ENCODE results near the gene MAD2L2.
A peak's percentile ranks its signal among the peaks of the same experiment; 100 is the strongest.

Gene MAD2L2

GRCh38 chr1:11703357-11704193, 22.6 kb upstream of the MAD2L2 start:
- Histone ChIP-seq H3K9ac (ENCODE audit: low read depth, low read length) (no peak overlapping the region), H3K27me3 (ENCODE audit: insufficient read depth, low read length) (no peaks in the 10 kb centered on the region), H3K9me3 (ENCODE audit: insufficient read depth, low read depth, low read length) (no peaks in the 10 kb centered on the region), H3K4me3 (ENCODE audit: low read length) (no peak overlapping the region), H3K4me1 (ENCODE audit: insufficient read depth, low read length) (peaks cover 33% of the 10 kb centered on the region), H3K27ac (ENCODE audit: low read length) (no peak overlapping the region), H3K36me3 (ENCODE audit: insufficient read depth, low read depth, low read length) (0 out of 2 replicates have a peak, but pooled peaks cover 4% of the 10 kb centered on the region)

DNA sequence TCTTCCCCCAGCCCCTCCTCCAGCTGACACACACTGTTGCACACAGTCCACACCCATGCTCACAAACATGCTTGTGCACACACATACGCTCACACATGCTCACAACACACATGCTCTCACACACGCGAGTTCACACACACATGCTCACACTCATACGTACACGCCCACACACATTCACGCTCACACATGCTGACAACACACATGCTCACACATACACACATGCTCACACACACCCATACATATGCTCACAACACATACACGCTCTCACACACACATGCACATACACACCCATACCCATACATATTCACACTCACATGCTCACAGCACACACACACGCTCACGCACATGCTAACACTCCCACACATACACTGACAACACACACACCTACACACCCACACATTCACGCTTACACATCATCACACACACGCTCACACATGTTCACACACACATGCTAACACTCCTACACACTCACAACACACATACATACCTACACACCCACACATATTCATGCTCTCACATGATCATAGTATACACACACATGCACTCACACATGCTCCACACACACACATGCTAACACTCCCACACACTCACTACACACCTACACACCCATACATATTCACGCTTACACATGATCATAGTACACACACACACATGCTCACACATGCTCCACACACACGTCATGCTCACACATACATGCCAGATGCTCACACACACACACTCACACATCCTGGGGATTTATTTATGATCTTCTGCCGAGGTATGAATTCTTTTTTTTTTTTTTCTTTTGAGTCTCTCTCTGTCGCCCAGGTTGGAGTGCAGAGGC, 21.2 kb upstream of the MAD2L2 start:
- H3K36me3 ChIP-seq (ENCODE audit: insufficient read depth, low read depth, low read length) = 0 out of 2 replicates have a peak, but pooled peaks cover 4% of the 10 kb centered on the region

DNA sequence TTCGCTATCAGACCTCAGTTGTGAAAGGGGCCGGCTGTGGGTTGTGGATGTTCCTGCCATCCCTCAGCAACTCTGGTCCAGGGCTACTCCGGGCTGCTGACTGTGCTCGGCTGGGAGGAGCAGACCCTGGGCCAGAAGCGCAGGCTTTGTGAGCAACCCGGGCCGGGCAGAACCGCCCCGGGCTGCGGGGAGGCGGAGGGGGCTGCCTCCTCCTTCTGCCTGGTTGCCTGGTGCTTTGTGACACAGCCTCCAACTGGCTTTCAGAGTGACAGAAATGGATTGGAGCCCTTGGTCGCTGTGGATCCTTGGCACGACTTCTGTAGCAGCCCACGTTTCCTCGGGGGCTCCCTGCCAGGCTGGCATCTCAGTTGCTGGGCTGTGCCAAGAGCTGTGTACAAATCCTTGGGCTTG, 20.6 kb upstream of the MAD2L2 start:
- Histone ChIP-seq H3K4me1 (ENCODE audit: insufficient read depth, low read length) (peaks cover 26% of the 10 kb centered on the region), H3K27ac (ENCODE audit: low read length) (no peak overlapping the region), H3K9ac (ENCODE audit: low read depth, low read length) (no peak overlapping the region), H3K9me3 (ENCODE audit: insufficient read depth, low read depth, low read length) (no peaks in the 10 kb centered on the region), H3K36me3 (ENCODE audit: insufficient read depth, low read depth, low read length) (0 out of 2 replicates have a peak, but pooled peaks cover 4% of the 10 kb centered on the region), H3K4me3 (ENCODE audit: low read length) (no peak overlapping the region), H3K27me3 (ENCODE audit: insufficient read depth, low read length) (no peaks in the 10 kb centered on the region)

More for the DNA sequence above, 21.2 kb upstream of the MAD2L2 start:
- Histone ChIP-seq H3K27ac (ENCODE audit: low read length) (no peak overlapping the region), H3K9ac (ENCODE audit: low read depth, low read length) (no peak overlapping the region), H3K4me1 (ENCODE audit: insufficient read depth, low read length) (peaks cover 26% of the 10 kb centered on the region), H3K9me3 (ENCODE audit: insufficient read depth, low read depth, low read length) (no peaks in the 10 kb centered on the region), H3K27me3 (ENCODE audit: insufficient read depth, low read length) (no peaks in the 10 kb centered on the region), H3K4me3 (ENCODE audit: low read length) (no peak overlapping the region)

GRCh38 chr1:11700601-11701467, 19.9 kb upstream of the MAD2L2 start:
- H3K27ac ChIP-seq (ENCODE audit: low read length) = no peak overlapping the region
- 0 out of 2 replicates have a peak, but pooled peaks cover 4% of the 10 kb centered on the region for H3K36me3 ChIP-seq (ENCODE audit: insufficient read depth, low read depth, low read length)
- H3K4me3 ChIP-seq (ENCODE audit: low read length) = no peak overlapping the region
- H3K27me3 ChIP-seq (ENCODE audit: insufficient read depth, low read length) = no peaks in the 10 kb centered on the region
- H3K9ac ChIP-seq (ENCODE audit: low read depth, low read length) = no peak overlapping the region
- H3K9me3 ChIP-seq (ENCODE audit: insufficient read depth, low read depth, low read length) = no peaks in the 10 kb centered on the region
- H3K4me1 ChIP-seq (ENCODE audit: insufficient read depth, low read length) = peaks cover 25% of the 10 kb centered on the region

DNA sequence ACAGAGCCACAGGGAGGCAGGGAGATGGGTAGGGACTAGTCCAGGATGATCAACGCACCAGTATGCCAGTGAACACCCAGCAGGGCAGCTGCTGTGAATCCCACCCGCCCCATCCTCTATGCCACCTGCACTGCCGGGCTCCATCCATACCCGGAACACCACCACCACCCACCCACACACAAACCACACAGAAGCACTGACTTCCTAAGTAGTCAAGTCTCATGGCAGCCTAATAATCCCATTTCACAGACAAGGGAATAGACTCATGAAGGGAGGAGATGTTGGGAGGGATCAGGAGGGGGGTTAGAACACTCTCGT, 16.9 kb upstream of the MAD2L2 start:
- Histone ChIP-seq H3K4me1 (ENCODE audit: insufficient read depth, low read length) (peaks cover 17% of the 10 kb centered on the region; the same call in 1 of the 2 replicates), H3K4me3 (ENCODE audit: low read length) (no peak overlapping the region), H3K9me3 (ENCODE audit: insufficient read depth, low read depth, low read length) (no peaks in the 10 kb centered on the region), H3K9ac (ENCODE audit: low read depth, low read length) (no peak overlapping the region), H3K27me3 (ENCODE audit: insufficient read depth, low read length) (peaks cover 5% of the 10 kb centered on the region; the same call in 1 of the 2 replicates), H3K36me3 (ENCODE audit: insufficient read depth, low read depth, low read length) (0 out of 2 replicates have a peak, but pooled peaks cover 4% of the 10 kb centered on the region), H3K27ac (ENCODE audit: low read length) (no peak overlapping the region)

- H3K36me3 ChIP-seq (ENCODE audit: insufficient read depth, low read depth, low read length) = 0 out of 2 replicates have a peak, but pooled peaks cover 4% of the 10 kb centered on the region
- H3K4me1 ChIP-seq (ENCODE audit: insufficient read depth, low read length) = peaks cover 17% of the 10 kb centered on the region; the same call in 1 of the 2 replicates
- no peak overlapping the region for H3K4me3 ChIP-seq (ENCODE audit: low read length)
- no peak overlapping the region for H3K9ac ChIP-seq (ENCODE audit: low read depth, low read length)
- H3K27ac ChIP-seq (ENCODE audit: low read length) = no peak overlapping the region
- no peaks in the 10 kb centered on the region for H3K9me3 ChIP-seq (ENCODE audit: insufficient read depth, low read depth, low read length)
- peaks cover 10% of the 10 kb centered on the region; the same call in 1 of the 2 replicates for H3K27me3 ChIP-seq (ENCODE audit: insufficient read depth, low read length)
Observed at GRCh38 chr1:11697188-11697892, 16.4 kb upstream of the MAD2L2 start.

DNA sequence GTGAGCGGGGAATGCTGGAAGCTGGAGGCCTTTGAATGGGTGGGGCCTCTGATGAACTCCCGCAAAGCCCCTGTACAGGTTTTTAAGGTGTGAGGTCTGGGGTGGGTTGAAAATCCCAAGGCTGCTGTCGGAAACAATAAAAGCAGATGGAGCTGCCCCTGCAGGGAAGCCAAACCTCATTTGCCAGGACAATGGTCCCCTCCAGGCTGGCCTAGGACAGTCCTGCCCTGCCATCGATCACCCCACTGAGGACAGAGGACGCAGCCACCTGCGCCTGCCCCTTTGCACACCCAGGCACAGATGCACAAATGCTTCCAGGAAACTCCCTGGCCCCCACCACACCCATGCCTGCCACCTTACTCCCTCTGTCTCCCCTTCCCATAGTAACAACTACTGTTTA, 14.9 kb upstream of the MAD2L2 start:
- no peaks in the 10 kb centered on the region for H3K36me3 ChIP-seq (ENCODE audit: insufficient read depth, low read depth, low read length)
- no peak overlapping the region for H3K4me3 ChIP-seq (ENCODE audit: low read length)
- H3K27ac ChIP-seq (ENCODE audit: low read length) = no peak overlapping the region
- H3K27me3 ChIP-seq (ENCODE audit: insufficient read depth, low read length) = peaks cover 15% of the 10 kb centered on the region; the same call in 1 of the 2 replicates
- H3K9ac ChIP-seq (ENCODE audit: low read depth, low read length) = no peak overlapping the region
- no peaks in the 10 kb centered on the region for H3K9me3 ChIP-seq (ENCODE audit: insufficient read depth, low read depth, low read length)
- H3K4me1 ChIP-seq (ENCODE audit: insufficient read depth, low read length) = peaks cover 12% of the 10 kb centered on the region; the same call in 1 of the 2 replicates

GRCh38 chr1:11693917-11694316, 13.0 kb upstream of the MAD2L2 start:
- Histone ChIP-seq H3K9me3 (ENCODE audit: insufficient read depth, low read depth, low read length) (no peaks in the 10 kb centered on the region), H3K27ac (ENCODE audit: low read length) (no peak overlapping the region), H3K4me1 (ENCODE audit: insufficient read depth, low read length) (peaks cover 12% of the 10 kb centered on the region; the same call in 1 of the 2 replicates), H3K36me3 (ENCODE audit: insufficient read depth, low read depth, low read length) (no peaks in the 10 kb centered on the region), H3K9ac (ENCODE audit: low read depth, low read length) (no peak overlapping the region), H3K4me3 (ENCODE audit: low read length) (no peak overlapping the region; the same call in 1 of the 2 replicates), H3K27me3 (ENCODE audit: insufficient read depth, low read length) (peaks cover 15% of the 10 kb centered on the region; the same call in 1 of the 2 replicates)

- Histone ChIP-seq H3K36me3 (ENCODE audit: insufficient read depth, low read depth, low read length) (no peaks in the 10 kb centered on the region), H3K27me3 (ENCODE audit: insufficient read depth, low read length) (peaks cover 15% of the 10 kb centered on the region; the same call in 1 of the 2 replicates), H3K9ac (ENCODE audit: low read depth, low read length) (peak overlapping the region; percentile 97; the same call in 1 of the 2 replicates), H3K4me3 (ENCODE audit: low read length) (peak overlapping the region; percentile 88; the same call in 1 of the 2 replicates), H3K27ac (ENCODE audit: low read length) (no peak overlapping the region), H3K4me1 (ENCODE audit: insufficient read depth, low read length) (peaks cover 15% of the 10 kb centered on the region; the same call in 1 of the 2 replicates), H3K9me3 (ENCODE audit: insufficient read depth, low read depth, low read length) (no peaks in the 10 kb centered on the region)
Observed at GRCh38 chr1:11693024-11693590, 12.2 kb upstream of the MAD2L2 start.

Data from iPS-20b (cell line).